PFSK-1 (cell line): ENCODE results near the gene PRIM1.

Source experiments
- POLR2AphosphoS5 ChIP-seq: IDR thresholded peaks from 2 replicates; pipeline ENCODE4 v1.6.1; 2012; ENCODE audit warnings: low read depth, mild to moderate bottlenecking, control low read depth, low read length, moderate library complexity
- SIN3A ChIP-seq: IDR thresholded peaks from 2 replicates; pipeline ENCODE4 v1.6.1; 2012; ENCODE audit warnings: mild to moderate bottlenecking, low read length, moderate library complexity, borderline replicate concordance; ENCODE audit not compliant: insufficient read depth
- TAF1 ChIP-seq: IDR thresholded peaks from 2 replicates; pipeline ENCODE4 v1.6.1; 2012; ENCODE audit warnings: low read length, control low read depth, borderline replicate concordance; ENCODE audit not compliant: insufficient read depth
- TF ChIP-seq, protein P1 (sequence below), 2 experiments: IDR thresholded peaks; 2 replicates each; pipeline versions ENCODE4 v1.6.1 to v1.8.0; 2011 to 2012; ENCODE audit warnings: low read depth in 2 of 2, low read length in 2 of 2, control low read depth in 1 of 2, inconsistent platforms in 1 of 2, mild to moderate bottlenecking in 1 of 2, moderate library complexity in 1 of 2; ENCODE audit not compliant: insufficient read depth in 1 of 2

DNA sequence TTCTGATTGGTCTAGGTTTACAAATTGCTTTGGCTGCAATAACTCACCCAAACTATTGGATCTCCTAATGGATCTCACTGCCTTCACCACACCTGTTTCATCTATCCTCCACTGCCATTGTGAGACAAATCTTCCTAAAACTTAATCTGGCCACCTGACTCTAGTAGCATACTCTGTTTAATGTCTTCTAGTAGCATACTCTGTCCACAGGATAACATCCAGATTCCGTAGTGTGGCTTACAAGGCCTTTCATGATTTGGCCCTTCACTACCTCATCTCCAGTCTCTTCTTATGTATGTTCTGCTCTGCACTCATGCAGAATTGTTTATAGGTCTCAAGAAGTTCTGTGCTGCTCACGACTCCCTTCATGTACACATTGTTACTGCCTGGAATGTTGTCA is 21.0 kb upstream of the PRIM1 start:
- TF ChIP-seq SIN3A (no peak), POLR2AphosphoS5 (no peak), TAF1 (no peak)
- TF ChIP-seq, protein P1, sequence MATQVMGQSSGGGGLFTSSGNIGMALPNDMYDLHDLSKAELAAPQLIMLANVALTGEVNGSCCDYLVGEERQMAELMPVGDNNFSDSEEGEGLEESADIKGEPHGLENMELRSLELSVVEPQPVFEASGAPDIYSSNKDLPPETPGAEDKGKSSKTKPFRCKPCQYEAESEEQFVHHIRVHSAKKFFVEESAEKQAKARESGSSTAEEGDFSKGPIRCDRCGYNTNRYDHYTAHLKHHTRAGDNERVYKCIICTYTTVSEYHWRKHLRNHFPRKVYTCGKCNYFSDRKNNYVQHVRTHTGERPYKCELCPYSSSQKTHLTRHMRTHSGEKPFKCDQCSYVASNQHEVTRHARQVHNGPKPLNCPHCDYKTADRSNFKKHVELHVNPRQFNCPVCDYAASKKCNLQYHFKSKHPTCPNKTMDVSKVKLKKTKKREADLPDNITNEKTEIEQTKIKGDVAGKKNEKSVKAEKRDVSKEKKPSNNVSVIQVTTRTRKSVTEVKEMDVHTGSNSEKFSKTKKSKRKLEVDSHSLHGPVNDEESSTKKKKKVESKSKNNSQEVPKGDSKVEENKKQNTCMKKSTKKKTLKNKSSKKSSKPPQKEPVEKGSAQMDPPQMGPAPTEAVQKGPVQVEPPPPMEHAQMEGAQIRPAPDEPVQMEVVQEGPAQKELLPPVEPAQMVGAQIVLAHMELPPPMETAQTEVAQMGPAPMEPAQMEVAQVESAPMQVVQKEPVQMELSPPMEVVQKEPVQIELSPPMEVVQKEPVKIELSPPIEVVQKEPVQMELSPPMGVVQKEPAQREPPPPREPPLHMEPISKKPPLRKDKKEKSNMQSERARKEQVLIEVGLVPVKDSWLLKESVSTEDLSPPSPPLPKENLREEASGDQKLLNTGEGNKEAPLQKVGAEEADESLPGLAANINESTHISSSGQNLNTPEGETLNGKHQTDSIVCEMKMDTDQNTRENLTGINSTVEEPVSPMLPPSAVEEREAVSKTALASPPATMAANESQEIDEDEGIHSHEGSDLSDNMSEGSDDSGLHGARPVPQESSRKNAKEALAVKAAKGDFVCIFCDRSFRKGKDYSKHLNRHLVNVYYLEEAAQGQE (IDR thresholded peaks at IDR 0.05; ENCODE audit: insufficient read depth in 1 of 2, low read depth in 2 of 2, low read length in 2 of 2) = no peak
